Lower leg skin (tissue), 3 donors: ENCODE data around the gene HASPIN.

Experiments
- POLR2A ChIP-seq, 2 donors: fragments of 450-650 bp; IDR thresholded peaks; one replicate each; pipeline ENCODE4 v1.6.1; 2016 to 2017; ENCODE audit warnings: antibody characterized with exemption in 2 of 2, mild to moderate bottlenecking in 1 of 2, moderate library complexity in 1 of 2
- TF ChIP-seq, protein P1 (sequence below), 3 donors: fragments of 450-650 bp; IDR thresholded peaks; one replicate each; pipeline ENCODE4 v1.5.1; 2016; ENCODE audit warnings: antibody characterized with exemption in 3 of 3, mild to moderate bottlenecking in 3 of 3, moderate library complexity in 2 of 3

DNA sequence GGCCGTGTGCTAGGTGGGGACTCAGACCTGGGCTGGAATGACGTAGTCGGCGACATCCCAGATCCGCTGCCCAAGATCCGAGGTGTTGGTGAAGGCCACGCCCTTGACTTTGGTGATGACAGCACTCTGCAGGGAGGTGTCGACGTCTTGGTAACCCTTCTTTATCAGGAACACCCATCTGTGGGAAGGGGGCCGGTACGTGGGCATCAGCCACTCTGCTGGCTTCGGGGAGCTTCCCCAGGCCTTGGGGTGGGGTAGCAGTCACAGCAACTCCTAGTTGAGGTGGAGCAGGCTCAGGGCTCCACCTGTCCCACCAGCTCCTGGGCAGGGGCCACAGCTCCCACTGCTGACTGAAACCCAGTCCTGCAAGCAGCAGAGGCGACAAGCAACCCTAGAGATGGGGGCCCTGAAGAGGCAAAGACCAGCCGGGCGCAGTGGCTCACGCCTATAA is 32.1 kb upstream of the HASPIN start:
- TF ChIP-seq, protein P1, sequence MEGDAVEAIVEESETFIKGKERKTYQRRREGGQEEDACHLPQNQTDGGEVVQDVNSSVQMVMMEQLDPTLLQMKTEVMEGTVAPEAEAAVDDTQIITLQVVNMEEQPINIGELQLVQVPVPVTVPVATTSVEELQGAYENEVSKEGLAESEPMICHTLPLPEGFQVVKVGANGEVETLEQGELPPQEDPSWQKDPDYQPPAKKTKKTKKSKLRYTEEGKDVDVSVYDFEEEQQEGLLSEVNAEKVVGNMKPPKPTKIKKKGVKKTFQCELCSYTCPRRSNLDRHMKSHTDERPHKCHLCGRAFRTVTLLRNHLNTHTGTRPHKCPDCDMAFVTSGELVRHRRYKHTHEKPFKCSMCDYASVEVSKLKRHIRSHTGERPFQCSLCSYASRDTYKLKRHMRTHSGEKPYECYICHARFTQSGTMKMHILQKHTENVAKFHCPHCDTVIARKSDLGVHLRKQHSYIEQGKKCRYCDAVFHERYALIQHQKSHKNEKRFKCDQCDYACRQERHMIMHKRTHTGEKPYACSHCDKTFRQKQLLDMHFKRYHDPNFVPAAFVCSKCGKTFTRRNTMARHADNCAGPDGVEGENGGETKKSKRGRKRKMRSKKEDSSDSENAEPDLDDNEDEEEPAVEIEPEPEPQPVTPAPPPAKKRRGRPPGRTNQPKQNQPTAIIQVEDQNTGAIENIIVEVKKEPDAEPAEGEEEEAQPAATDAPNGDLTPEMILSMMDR (IDR thresholded peaks at IDR 0.05), result no peak
- TF ChIP-seq POLR2A (IDR thresholded peaks at IDR 0.05), result no peak
